Panc1 (cell line): ENCODE measurements around the gene KIF3B.

Experiments used
- POLR2AphosphoS5 ChIP-seq: IDR thresholded peaks from 2 replicates; pipeline ENCODE4 v1.6.1; 2012; ENCODE audit warnings: mild to moderate bottlenecking, low read depth, low read length, moderate library complexity
- SIN3A ChIP-seq: IDR thresholded peaks from 2 replicates; pipeline ENCODE4 v1.6.1; 2012; ENCODE audit warnings: low read depth, mild to moderate bottlenecking, low read length, moderate library complexity, borderline replicate concordance; ENCODE audit not compliant: insufficient read depth
- TF ChIP-seq, protein P1 (sequence below): fragments of 450-650 bp; IDR thresholded peaks from 2 replicates; pipeline ENCODE4 v1.5.1; 2017; ENCODE audit warnings: mild to moderate bottlenecking
- TF ChIP-seq, protein P2 (sequence below), 2 experiments: IDR thresholded peaks; 2 replicates each; pipeline ENCODE4 v1.6.1; 2011 to 2012; ENCODE audit warnings: low read depth in 2 of 2, control low read depth in 1 of 2, low read length in 1 of 2, mild to moderate bottlenecking in 1 of 2, moderate library complexity in 1 of 2; ENCODE audit not compliant: insufficient read depth in 1 of 2

- TF ChIP-seq, protein P1, sequence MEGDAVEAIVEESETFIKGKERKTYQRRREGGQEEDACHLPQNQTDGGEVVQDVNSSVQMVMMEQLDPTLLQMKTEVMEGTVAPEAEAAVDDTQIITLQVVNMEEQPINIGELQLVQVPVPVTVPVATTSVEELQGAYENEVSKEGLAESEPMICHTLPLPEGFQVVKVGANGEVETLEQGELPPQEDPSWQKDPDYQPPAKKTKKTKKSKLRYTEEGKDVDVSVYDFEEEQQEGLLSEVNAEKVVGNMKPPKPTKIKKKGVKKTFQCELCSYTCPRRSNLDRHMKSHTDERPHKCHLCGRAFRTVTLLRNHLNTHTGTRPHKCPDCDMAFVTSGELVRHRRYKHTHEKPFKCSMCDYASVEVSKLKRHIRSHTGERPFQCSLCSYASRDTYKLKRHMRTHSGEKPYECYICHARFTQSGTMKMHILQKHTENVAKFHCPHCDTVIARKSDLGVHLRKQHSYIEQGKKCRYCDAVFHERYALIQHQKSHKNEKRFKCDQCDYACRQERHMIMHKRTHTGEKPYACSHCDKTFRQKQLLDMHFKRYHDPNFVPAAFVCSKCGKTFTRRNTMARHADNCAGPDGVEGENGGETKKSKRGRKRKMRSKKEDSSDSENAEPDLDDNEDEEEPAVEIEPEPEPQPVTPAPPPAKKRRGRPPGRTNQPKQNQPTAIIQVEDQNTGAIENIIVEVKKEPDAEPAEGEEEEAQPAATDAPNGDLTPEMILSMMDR = no peak
- TF ChIP-seq, protein P2, sequence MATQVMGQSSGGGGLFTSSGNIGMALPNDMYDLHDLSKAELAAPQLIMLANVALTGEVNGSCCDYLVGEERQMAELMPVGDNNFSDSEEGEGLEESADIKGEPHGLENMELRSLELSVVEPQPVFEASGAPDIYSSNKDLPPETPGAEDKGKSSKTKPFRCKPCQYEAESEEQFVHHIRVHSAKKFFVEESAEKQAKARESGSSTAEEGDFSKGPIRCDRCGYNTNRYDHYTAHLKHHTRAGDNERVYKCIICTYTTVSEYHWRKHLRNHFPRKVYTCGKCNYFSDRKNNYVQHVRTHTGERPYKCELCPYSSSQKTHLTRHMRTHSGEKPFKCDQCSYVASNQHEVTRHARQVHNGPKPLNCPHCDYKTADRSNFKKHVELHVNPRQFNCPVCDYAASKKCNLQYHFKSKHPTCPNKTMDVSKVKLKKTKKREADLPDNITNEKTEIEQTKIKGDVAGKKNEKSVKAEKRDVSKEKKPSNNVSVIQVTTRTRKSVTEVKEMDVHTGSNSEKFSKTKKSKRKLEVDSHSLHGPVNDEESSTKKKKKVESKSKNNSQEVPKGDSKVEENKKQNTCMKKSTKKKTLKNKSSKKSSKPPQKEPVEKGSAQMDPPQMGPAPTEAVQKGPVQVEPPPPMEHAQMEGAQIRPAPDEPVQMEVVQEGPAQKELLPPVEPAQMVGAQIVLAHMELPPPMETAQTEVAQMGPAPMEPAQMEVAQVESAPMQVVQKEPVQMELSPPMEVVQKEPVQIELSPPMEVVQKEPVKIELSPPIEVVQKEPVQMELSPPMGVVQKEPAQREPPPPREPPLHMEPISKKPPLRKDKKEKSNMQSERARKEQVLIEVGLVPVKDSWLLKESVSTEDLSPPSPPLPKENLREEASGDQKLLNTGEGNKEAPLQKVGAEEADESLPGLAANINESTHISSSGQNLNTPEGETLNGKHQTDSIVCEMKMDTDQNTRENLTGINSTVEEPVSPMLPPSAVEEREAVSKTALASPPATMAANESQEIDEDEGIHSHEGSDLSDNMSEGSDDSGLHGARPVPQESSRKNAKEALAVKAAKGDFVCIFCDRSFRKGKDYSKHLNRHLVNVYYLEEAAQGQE (IDR thresholded peaks at IDR 0.05; ENCODE audit: insufficient read depth in 1 of 2, low read depth in 2 of 2, low read length in 1 of 2) = no peak
- TF ChIP-seq POLR2AphosphoS5 (no peak), SIN3A (no peak)
Observed at GRCh38 chr20:32282461-32282860, 5.0 kb downstream of the KIF3B start.
